ENCODE results near the gene BRSK2.
"Not testable (repeated sequence)": the region's sequence is repeated elsewhere in the genome, so short reads cannot be mapped to it uniquely, and the experiment has no call there.

Gene BRSK2

GRCh38 chr11:1507381-1508140 is 117.8 kb downstream of the BRSK2 start:
- Histone ChIP-seq H3K27ac (no peak overlapping the region), H3K4me3 (ENCODE audit: low read depth, low read length) (no peak overlapping the region), H3K36me3 (ENCODE audit: control insufficient read depth, insufficient read depth, low read length) (no peaks in the 10 kb centered on the region), H3K27me3 (ENCODE audit: control insufficient read depth, insufficient read depth, low read length) (no peaks in the 10 kb centered on the region), H3K79me2 (peaks cover 43% of the 10 kb centered on the region), H3K9me3 (ENCODE audit: control insufficient read depth, low read length) (no peaks in the 10 kb centered on the region), H3K4me2 (ENCODE audit: low read length) (no peak overlapping the region), H3K4me1 (no peaks in the 10 kb centered on the region), H2AFZ (no peak overlapping the region), H3K9ac (no peak overlapping the region)
- no peak for TF ChIP-seq CTCF (IDR thresholded peaks at IDR 0.05)

- H3K36me3 ChIP-seq (ENCODE audit: control insufficient read depth, insufficient read depth, low read length) = no peaks in the 10 kb centered on the region
- H3K4me2 ChIP-seq (ENCODE audit: low read length) = no peak overlapping the region
- no peak overlapping the region for H2AFZ ChIP-seq
- H3K9ac ChIP-seq = no peak overlapping the region
- H3K27ac ChIP-seq = no peak overlapping the region
- H3K27me3 ChIP-seq (ENCODE audit: control insufficient read depth, insufficient read depth, low read length) = no peaks in the 10 kb centered on the region
- H3K4me1 ChIP-seq = no peaks in the 10 kb centered on the region
- TF ChIP-seq CTCF (IDR thresholded peaks at IDR 0.05) = no peak
- H3K9me3 ChIP-seq (ENCODE audit: control insufficient read depth, low read length) = no peaks in the 10 kb centered on the region
- H3K4me3 ChIP-seq (ENCODE audit: low read depth, low read length) = no peak overlapping the region
- H3K79me2 ChIP-seq = peaks cover 39% of the 10 kb centered on the region
Observed at GRCh38 chr11:1508491-1508891, 118.8 kb downstream of the BRSK2 start.

GRCh38 chr11:1508986-1509385 is 119.3 kb downstream of the BRSK2 start:
- TF ChIP-seq CTCF (IDR thresholded peaks at IDR 0.05) = no peak
- peaks cover 41% of the 10 kb centered on the region for H3K79me2 ChIP-seq
- no peak overlapping the region for H3K9ac ChIP-seq
- H2AFZ ChIP-seq = no peak overlapping the region
- no peak overlapping the region for H3K27ac ChIP-seq
- no peaks in the 10 kb centered on the region for H3K36me3 ChIP-seq (ENCODE audit: control insufficient read depth, insufficient read depth, low read length)
- no peak overlapping the region for H3K4me2 ChIP-seq (ENCODE audit: low read length)
- H3K9me3 ChIP-seq (ENCODE audit: control insufficient read depth, low read length) = no peaks in the 10 kb centered on the region
- H3K4me1 ChIP-seq = no peaks in the 10 kb centered on the region
- H3K27me3 ChIP-seq (ENCODE audit: control insufficient read depth, insufficient read depth, low read length) = no peaks in the 10 kb centered on the region
- H3K4me3 ChIP-seq (ENCODE audit: low read depth, low read length) = no peak overlapping the region

GRCh38 chr11:1509626-1510255 is 120.0 kb downstream of the BRSK2 start:
- Histone ChIP-seq H3K4me3 (ENCODE audit: low read depth, low read length) (no peak overlapping the region), H3K4me1 (no peaks in the 10 kb centered on the region), H3K9ac (no peak overlapping the region), H3K4me2 (ENCODE audit: low read length) (no peak overlapping the region), H2AFZ (no peak overlapping the region), H3K36me3 (ENCODE audit: control insufficient read depth, insufficient read depth, low read length) (no peaks in the 10 kb centered on the region), H3K79me2 (peaks cover 40% of the 10 kb centered on the region), H3K27ac (no peak overlapping the region), H3K9me3 (ENCODE audit: control insufficient read depth, low read length) (no peaks in the 10 kb centered on the region), H3K27me3 (ENCODE audit: control insufficient read depth, insufficient read depth, low read length) (no peaks in the 10 kb centered on the region)
- no peak for TF ChIP-seq CTCF (IDR thresholded peaks at IDR 0.05)

- H3K27me3 ChIP-seq (ENCODE audit: control insufficient read depth, insufficient read depth, low read length); H3K9ac ChIP-seq; H2AFZ ChIP-seq; H3K4me3 ChIP-seq (ENCODE audit: low read depth, low read length); H3K4me1 ChIP-seq; H3K9me3 ChIP-seq (ENCODE audit: control insufficient read depth, low read length); H3K27ac ChIP-seq; H3K36me3 ChIP-seq (ENCODE audit: control insufficient read depth, insufficient read depth, low read length); H3K4me2 ChIP-seq (ENCODE audit: low read length): not testable (repeated sequence)
- H3K79me2 ChIP-seq = peaks cover 41% of the 10 kb centered on the region
Observed at GRCh38 chr11:1510351-1510750, 120.6 kb downstream of the BRSK2 start.
